ENCODE measurements around the gene PAIP2. TPM values are rescaled to one million over a fixed set of nuclear protein-coding genes. Genes with fewer than 3 reads are reported as not detected.
"Not testable (repeated sequence)": the region's sequence is repeated elsewhere in the genome, so short reads cannot be mapped to it uniquely, and the experiment has no call there.

Gene PAIP2
- total RNA-seq, 1 donor from 2014 or later: 76.1 TPM

GRCh38 chr5:139378101-139378825, 36.6 kb downstream of the PAIP2 start:
- DNase-seq (ENCODE audit: low read depth in 2 of 2): no peak

GRCh38 chr5:139378941-139379361, 37.3 kb downstream of the PAIP2 start:
- DNase-seq (ENCODE audit: low read depth in 2 of 2): no peak

DNA sequence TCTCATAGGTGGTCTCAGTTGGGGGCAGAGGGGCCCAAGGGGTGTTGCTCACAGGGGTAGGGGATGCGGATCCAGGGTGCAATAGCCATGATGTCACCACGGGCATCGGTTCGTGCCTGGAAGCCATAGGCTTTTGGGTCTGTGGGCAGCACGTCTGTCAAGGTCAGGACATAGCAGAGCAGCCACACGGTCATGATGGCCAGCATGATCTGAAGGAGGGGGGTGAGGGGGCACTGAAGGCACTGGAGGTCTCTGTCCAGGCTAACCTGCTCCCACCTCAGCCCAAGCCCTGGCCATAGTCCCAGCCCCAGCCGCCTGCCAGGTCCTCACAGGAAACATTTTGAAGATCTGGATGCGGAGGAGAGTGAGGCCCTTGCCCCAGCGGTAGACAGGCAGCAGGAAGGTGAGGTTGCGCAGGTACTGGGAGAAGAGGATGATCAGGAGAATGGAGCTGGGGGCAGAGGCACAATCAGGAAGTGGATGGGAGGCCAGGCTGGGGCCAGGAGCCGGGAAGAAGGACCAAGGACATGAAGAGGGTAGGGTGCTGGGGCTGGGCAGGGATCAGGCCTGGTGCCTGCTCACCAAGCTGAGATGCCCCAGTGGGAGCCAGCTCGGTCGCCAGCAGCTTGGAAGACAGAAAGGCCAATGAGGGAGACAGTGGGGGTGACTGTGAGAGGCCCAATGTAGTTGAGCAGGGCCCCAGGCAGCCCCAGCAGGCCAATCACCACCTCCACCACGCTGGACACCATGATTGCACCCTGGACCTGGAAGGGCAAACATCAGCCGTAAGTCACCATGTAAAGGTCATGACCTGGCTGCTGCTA, 38.2 kb downstream of the PAIP2 start:
- DNase-seq (ENCODE audit: low read depth in 2 of 2): no peak

GRCh38 chr5:139381837-139382761, 40.4 kb downstream of the PAIP2 start:
- DNase-seq (ENCODE audit: low read depth in 2 of 2): no peak

DNA sequence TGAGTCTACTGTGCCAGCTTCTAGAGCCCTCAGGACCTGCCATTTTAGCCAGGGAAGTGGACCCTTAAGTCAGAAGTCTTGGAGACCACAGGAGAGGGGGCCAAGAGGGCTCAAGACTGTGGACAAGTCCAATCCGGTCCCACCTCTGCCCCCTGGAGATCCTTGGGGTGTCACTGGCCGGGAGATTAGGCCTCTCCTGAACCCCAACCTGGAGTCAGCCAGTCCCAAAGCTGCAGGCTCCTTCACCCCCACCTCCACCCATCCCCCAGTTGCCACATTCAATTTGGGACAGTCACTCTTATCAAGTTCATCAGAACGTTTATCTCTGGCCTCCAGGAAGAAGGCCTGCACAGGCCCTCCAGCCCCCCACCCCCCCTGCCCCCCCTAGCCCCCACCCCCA, 41.2 kb downstream of the PAIP2 start:
- no peak for DNase-seq (ENCODE audit: low read depth in 2 of 2)

- DNase-seq (ENCODE audit: low read depth in 2 of 2): no peak
Observed at GRCh38 chr5:139383275-139383992, 41.8 kb downstream of the PAIP2 start, which contains the start of gene SLC23A1. SLC23A1 (minus strand) TSS chr5:139383297; CDS start chr5:139383253, 44 bp downstream.

DNA sequence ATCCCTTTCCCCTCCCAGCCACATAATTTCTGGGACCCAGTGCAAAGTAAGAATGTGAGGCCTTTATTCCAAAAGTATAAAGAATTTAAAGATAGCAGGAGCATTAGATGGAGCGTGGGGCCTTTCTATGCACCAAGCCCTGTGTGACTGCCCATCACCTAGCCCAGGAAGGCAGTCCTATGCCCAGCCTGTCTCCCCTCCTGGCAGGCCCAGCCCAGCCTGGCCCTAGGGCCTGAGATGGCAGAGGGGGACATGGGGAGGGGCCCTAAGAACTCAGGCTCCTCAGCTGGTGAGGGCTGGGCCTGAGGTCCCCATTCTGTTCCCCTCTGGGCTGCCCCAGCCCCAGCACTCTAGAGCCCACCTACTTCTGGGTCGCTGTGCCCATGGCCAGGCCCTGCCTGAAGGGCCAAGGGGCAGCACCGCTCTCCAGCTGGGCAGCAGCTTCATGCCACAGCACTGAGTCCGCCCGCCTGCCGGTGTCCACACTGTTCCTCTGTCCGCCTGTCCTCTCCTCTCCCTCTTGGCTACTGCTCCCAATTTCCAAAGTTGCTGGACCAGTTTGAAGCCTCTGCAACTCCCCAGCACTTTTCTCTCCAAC, 42.4 kb downstream of the PAIP2 start:
- DNase-seq (ENCODE audit: low read depth in 2 of 2): no peak

DNA sequence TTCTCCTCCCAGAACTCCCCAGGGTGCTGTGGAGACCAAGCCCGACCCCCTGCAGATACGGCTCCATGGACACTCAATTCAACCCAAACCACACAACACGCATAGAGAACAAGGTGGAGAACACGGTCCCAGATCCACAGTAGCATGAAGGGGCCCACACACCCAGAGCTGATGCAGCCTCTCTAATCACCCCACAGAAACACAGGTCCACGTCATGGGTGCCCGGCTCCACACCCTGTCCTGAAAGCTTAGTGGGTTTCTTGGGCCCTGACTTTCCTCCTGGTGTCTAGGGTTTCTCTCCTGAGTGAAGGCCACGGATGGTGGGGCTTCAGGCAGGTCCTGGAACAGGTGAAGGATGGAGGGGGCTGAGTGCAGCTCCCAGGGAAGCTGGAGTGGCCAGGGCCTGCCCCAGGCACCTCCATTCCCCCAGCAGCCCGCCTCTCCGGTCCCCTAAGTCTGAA, 43.0 kb downstream of the PAIP2 start:
- DNase-seq (ENCODE audit: low read depth in 2 of 2): no peak

- no peak for DNase-seq (ENCODE audit: low read depth in 2 of 2)
Observed at GRCh38 chr5:139385061-139386049, 43.7 kb downstream of the PAIP2 start.

DNA sequence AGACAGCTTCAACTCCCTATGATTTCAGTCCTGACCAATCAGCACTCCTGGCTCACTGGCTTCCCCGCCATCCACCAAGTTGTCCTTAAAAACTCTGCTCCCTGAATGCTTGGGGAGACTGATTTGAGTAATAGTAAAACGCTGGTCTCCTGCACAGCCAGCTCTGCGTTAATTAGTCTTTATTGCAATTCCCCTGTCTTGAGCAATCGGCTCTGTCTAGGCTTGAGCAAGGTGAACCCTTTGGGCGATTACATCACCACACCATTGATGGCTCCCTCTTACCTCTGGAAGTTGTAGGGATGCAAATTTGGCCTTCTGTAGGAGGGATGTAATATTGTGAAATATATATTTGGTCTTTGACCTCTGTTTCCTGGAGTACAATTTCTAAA, 44.4 kb downstream of the PAIP2 start:
- DNase-seq (ENCODE audit: low read depth in 2 of 2): no peak

DNA sequence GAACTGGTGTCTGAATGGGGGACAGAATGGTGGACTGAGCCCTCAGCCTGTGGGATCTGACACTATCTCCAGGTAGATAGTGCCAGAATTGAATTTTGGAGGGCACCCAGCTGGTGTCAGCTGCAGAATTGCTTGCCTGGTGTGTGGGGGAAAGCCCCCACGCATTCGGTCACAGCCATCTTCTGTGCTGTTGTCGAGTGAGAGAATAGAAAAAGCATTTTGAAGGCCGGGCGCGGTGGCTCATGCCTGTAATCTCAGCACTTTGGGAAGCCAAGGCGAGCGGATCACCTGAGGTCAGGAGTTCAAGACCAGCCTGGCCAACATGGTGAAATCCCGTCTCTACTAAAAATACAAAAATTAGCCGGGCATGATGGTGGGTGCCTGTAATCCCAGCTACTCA, 45.3 kb downstream of the PAIP2 start:
- not testable (repeated sequence) for DNase-seq (ENCODE audit: low read depth in 2 of 2)

- no peak for DNase-seq (ENCODE audit: low read depth in 2 of 2)
Observed at GRCh38 chr5:139387611-139388197, 46.0 kb downstream of the PAIP2 start.

- DNase-seq (ENCODE audit: low read depth in 2 of 2): peak in 1 of 2 donors; percentile 55
Observed at GRCh38 chr5:139388198-139388821, 46.7 kb downstream of the PAIP2 start.

- no peak for DNase-seq (ENCODE audit: low read depth in 2 of 2)
Observed at GRCh38 chr5:139389701-139390638, 48.3 kb downstream of the PAIP2 start, which contains the start of gene MZB1. MZB1 (minus strand) TSS chr5:139389913; CDS start chr5:139389856, 57 bp downstream.

DNA sequence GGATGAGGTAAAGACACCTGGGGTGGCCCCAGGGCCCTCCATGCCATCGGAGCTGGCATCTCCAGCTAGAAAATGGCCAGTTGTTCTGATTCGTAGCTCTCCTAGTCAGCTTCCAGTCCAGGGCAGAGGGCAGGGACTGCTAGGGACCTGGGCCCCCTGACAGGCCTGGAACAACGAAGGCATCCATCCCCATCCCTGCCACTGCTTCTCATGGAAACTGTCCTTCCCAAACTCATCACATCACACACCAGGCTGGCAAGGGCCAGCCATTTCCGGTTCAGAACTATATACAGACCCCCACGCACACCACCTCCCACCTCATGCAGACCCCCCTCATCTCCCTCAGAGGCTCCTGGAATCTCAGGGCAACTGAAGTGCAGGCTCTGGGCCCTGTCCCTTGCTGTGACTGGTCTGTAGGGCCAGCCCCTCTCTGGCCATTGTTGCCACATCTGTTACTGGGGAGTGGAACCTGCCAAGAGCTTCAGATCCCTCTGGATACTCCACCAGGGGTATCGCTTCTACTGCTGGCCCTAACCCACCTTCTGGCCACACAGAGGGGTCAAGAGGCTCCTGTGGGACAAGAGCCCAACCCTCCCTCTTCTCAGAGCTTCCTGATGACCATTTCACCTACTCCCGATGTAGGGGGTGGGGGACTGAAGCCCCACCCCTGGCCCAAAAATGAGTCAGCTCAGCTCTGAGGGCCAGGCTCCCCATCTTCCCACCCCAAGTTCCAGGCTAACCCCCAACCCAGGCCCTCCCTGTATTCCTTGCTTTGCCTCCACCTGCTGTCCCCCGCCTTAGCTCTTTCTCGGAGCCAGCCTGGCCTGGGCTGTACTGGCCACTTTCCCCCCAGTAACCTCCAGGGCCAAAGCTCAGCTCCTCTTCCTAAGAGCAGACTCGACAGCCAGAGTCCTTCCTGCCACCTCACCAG, 49.2 kb downstream of the PAIP2 start:
- no peak for DNase-seq (ENCODE audit: low read depth in 2 of 2)

All from dermis microvascular lymphatic vessel endothelial cell (primary cell).